IPS DF 6.9 (cell line): Measurements from ENCODE around the gene DNAI7.
A peak's percentile ranks its signal among the peaks of the same experiment; 100 is the strongest.

ENCODE experiments used
- DNase-seq: peaks from one replicate; pipeline ENCODE4 v3.0.0-alpha.2; 2013; ENCODE audit warnings: low read depth, low spot score
- H3K27ac ChIP-seq: one replicate; pipeline ENCODE4 v1.5.1; 2013; ENCODE audit warnings: low read length, control low read depth
- H3K27me3 ChIP-seq: 2 replicates; pipeline ENCODE4 v1.6.1; 2013; ENCODE audit warnings: mild to moderate bottlenecking, low read length; ENCODE audit not compliant: control insufficient read depth, insufficient read depth
- H3K36me3 ChIP-seq: 2 replicates; pipeline ENCODE4 v1.6.1; 2013; ENCODE audit warnings: low read length; ENCODE audit not compliant: control insufficient read depth, insufficient read depth
- H3K4me1 ChIP-seq: 2 replicates; pipeline ENCODE4 v1.6.1; 2013; ENCODE audit warnings: low read length; ENCODE audit not compliant: control insufficient read depth, insufficient read depth
- H3K4me3 ChIP-seq: 2 replicates; pipeline ENCODE4 v1.5.1; 2013; ENCODE audit warnings: mild to moderate bottlenecking, low read length
- H3K9me3 ChIP-seq: 2 replicates; pipeline ENCODE4 v1.6.1; 2013; ENCODE audit warnings: low read length, inconsistent platforms; ENCODE audit not compliant: control insufficient read depth, insufficient read depth
- WGBS: extraction: QIAGEN DNeasy Blood & Tissue Kit; methylation state at CpG from one replicate; pipeline ENCODE4 v1.1.7; 2013; ENCODE audit warnings: mixed read lengths, missing lambda C conversion rate; ENCODE audit not compliant: insufficient read length, insufficient coverage; 5-methylcytosine and 5-hydroxymethylcytosine counted together

DNAI7 gene, protein sequence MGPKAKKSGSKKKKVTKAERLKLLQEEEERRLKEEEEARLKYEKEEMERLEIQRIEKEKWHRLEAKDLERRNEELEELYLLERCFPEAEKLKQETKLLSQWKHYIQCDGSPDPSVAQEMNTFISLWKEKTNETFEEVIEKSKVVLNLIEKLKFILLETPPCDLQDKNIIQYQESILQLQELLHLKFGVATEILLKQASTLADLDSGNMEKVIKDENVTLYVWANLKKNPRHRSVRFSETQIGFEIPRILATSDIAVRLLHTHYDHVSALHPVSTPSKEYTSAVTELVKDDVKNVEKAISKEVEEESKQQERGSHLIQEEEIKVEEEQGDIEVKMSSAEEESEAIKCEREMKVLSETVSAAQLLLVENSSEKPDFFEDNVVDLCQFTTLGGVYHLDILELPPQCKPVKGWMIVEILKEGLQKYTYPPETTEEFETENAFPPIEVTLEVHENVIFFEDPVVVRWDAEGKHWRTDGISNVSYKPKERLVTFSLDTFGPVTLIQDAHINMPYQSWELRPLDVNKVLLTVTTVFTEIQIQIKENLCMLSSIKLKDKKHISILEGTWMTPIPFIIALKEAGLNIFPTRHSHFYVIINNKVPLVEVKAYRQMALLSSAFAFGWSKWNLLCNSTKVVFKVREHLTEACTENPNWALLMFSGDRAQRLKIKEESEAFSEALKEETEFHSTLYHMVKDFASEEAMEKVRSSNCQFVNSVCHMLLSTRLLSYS

DNA sequence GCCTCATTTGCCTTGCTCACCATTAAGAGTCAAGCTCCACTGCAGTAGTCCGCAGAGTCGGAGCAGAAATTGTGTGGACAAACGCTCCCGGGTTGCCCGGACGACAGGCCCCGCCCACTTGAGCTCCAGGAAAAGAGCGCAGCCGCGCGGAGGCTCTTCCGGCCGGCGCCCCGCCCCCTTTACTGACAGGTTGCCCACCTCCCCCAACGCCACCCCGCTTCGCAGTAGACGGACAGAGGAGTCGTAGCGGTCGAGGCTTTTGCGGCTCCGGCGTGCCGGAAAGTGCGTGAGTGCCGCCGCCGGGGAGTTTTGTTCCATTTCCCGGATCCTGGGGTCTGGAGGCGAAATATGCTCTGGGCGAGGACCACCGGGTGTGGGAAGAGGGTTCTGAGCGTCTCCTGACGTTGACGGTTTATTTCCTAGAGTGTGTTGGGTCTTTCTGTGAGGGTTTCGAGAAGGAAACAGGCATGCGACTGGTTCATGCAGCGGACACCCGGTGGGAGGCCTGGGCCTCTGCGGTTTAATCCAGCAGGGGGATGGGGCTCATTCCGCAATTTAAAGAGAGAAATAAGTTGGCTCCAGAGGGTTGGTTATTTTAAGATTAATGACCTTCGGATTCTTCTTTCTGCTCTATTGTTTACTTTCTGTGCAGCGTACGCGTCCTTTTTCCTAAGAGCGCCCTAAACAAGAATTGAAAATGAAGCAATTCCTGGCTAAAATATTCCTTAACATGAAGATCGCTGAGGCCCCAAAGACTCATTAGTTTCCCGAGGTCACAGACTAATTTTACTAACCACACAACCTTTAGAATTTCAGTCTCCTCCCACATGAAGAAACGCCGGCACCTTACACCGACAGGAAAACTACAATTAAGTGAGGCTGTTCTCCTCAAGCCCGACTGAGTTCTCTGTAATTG, at the start of gene DNAI7, which contains the start of gene ETFRF1:
DNAI7 (minus strand) TSS at position 105 of the 916 bp plus-strand sequence; CDS start at position 23, 82 bp downstream.
ETFRF1 (plus strand) TSS at position 182 of the 916 bp plus-strand sequence. CDS start 8,720 bp downstream, outside the sequence.
- H3K9me3 ChIP-seq: no peaks in the 10 kb centered on the region
- no peaks in the 10 kb centered on the region for H3K27me3 ChIP-seq
- peak within 1 kb of the TSS; percentile 69; the same call in 1 of the 2 replicates for H3K4me3 ChIP-seq
- peak; percentile 90 for DNase-seq
- H3K27ac ChIP-seq: no peak within 1 kb of the TSS
- no peaks in the 10 kb centered on the region for H3K4me1 ChIP-seq
- no CpG with 5 or more reads among the region's 54 CpGs for WGBS
- H3K36me3 ChIP-seq: no peaks in the 10 kb centered on the region

DNA sequence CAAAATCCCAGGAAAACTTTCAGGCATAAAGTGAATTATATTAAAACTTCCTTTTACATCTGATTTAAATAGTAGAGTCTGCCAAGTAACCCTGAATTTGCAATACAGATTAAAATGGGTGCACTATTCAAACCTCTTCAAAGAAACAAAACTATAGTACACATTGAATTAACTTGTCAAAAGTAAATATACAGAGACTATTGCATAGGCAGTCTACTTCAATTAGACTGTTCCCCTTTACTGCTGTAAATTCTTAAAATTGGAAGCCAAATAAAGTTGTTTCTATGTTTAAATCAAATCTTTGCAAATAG, 48.7 kb upstream of the DNAI7 start:
- no peak overlapping the region for H3K4me3 ChIP-seq
- H3K27me3 ChIP-seq: no peaks in the 10 kb centered on the region
- H3K4me1 ChIP-seq: no peaks in the 10 kb centered on the region
- no peaks in the 10 kb centered on the region for H3K9me3 ChIP-seq
- DNase-seq: no peak
- no peak overlapping the region for H3K27ac ChIP-seq
- H3K36me3 ChIP-seq: no peaks in the 10 kb centered on the region

DNA sequence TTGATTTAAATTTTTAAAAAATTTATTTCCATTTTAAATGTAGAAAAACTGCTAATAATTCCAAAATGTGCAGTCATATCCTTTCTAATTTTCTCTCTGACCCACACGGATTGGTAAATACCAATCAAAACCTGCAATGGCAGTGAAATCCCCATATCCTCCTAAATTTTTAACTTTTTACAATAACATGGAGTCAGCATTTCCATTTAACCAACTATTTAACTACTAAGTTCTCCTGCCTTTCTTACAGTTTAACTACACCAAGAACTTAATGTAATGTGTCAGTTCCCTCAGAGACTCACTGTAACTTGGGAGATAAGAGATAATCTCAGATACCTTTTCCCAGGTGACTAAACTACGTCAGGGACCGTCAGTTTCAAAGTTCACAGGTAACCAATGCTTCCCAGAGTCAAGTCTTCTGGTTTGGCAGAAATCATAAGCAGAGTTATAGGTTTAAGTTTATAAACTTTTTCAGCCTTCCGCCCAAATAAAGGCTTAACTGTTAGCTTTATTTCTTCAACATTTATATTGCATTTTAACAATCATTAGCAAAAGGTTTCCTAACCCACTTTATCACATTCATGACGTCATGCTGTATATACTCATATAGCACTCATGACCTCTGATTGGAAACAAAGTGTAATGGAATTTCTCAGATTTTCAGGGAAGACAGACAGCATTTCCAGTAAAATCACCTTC, 48.2 kb upstream of the DNAI7 start:
- no CpG with 5 or more reads among the region's 5 CpGs for WGBS
- DNase-seq: no peak
- H3K36me3 ChIP-seq: no peaks in the 10 kb centered on the region
- H3K27ac ChIP-seq: no peak overlapping the region
- no peaks in the 10 kb centered on the region for H3K27me3 ChIP-seq
- no peaks in the 10 kb centered on the region for H3K4me1 ChIP-seq
- no peak overlapping the region for H3K4me3 ChIP-seq
- H3K9me3 ChIP-seq: no peaks in the 10 kb centered on the region

DNA sequence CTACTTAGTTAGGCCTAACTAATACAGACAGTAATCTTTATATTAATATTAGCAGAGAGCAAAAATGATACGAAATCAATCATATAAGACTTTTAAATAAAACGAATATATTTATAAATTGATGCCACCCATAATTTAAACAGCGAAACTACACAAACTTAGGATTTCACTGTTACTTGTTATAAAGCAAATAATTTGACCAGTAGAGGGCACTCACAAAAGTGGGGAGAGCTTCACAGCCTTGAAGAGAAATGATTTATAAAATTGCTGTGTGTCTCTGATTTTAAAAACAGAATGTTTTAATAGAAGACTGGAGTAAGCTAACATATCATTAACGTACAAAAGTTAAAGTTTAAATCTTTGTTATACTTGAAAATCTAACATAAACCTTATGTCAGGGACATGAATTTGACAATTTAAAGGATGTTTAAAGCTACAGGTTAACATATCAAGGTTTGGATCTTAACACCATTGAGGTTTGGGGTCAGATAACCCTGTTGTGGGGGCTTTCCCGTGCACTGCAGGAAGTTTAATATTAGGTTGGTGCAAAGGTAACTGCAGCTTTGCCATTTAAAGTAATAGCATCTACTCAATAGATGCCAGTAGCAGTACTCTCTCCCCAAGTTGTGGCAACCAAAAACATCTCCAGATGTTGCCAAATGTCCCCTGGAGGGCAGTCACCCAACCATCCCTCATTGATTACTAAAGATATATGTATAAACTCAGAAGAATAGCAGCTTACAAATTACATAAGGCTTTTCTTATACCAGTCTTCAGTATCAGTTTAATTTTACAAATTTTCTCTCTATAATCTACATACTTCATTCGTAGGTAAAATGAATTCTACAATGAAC, 46.4 kb upstream of the DNAI7 start:
- H3K9me3 ChIP-seq: no peaks in the 10 kb centered on the region
- no peaks in the 10 kb centered on the region for H3K36me3 ChIP-seq
- no peak overlapping the region for H3K4me3 ChIP-seq
- 100% methylated on average over 1 of the region's 6 CpGs for WGBS
- no peaks in the 10 kb centered on the region for H3K4me1 ChIP-seq
- no peaks in the 10 kb centered on the region for H3K27me3 ChIP-seq
- H3K27ac ChIP-seq: no peak overlapping the region
- no peak for DNase-seq

DNA sequence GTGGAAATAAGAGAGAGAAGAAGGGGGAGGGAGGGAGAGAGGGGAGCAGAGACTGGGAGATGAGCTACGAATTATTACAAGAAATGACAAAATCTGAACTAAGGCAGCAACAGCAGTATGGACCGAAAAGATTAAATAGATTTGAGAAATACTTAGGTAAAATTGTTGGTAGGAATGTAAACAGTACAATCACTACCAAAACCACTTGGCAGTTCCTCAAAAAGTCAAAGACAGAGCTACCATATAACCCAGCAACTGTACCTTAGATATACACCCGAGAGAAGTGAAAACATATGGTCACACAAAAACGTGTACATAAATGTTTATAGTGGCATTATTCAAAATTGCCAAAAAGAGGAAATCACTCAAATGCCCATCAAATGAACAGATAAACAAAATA, 41.7 kb upstream of the DNAI7 start:
- H3K9me3 ChIP-seq: no peaks in the 10 kb centered on the region
- no peaks in the 10 kb centered on the region for H3K4me1 ChIP-seq
- WGBS: no CpG with 5 or more reads among the region's 4 CpGs
- H3K36me3 ChIP-seq: no peaks in the 10 kb centered on the region
- no peak overlapping the region for H3K27ac ChIP-seq
- no peaks in the 10 kb centered on the region for H3K27me3 ChIP-seq
- no peak for DNase-seq
- H3K4me3 ChIP-seq: no peak overlapping the region

DNA sequence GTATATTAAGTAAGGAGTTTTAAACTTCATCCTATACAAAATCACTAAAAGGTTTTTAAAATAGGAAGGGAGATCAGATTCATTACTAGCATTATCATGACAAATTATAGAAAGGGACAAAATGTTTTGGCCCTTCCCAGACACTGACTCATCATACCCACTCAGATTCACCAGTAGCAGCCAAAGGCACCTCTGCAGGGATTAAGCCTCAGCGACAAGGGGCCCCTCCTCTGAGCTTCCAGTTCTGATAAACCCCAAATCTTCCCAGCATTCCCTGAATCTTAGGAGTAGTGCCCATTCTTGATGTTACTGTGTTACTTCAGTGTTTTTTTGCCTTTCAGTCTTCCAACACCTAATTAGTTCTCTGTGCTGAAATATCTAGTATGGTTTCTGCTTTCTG, 41.2 kb upstream of the DNAI7 start:
- H3K4me3 ChIP-seq: no peak overlapping the region
- H3K27me3 ChIP-seq: no peaks in the 10 kb centered on the region
- H3K36me3 ChIP-seq: no peaks in the 10 kb centered on the region
- H3K4me1 ChIP-seq: no peaks in the 10 kb centered on the region
- no peak for DNase-seq
- H3K27ac ChIP-seq: no peak overlapping the region
- no CpG with 5 or more reads among the region's 1 CpG for whole genome bisulfite sequencing
- no peaks in the 10 kb centered on the region for H3K9me3 ChIP-seq

DNA sequence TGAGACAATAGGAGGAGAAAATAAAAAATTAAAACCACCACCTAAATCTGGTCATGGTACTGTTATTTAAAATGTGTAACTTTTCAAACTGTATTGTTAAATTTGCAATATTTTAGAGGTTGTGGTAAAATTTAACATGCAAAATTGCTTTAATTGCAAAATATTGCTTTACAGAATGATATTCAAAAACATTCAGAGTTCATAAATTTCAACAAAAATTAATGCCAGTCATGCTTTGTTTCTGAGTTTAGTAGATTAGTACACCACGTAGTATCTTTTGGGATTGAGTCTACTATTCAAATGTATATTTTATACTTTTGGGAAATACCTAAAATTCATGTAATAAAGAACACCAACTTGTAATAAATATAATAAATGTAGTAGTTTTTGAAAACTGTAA, 18.4 kb upstream of the DNAI7 start:
- Histone ChIP-seq H3K9me3 (no peaks in the 10 kb centered on the region), H3K4me3 (no peak overlapping the region), H3K27ac (no peak overlapping the region), H3K27me3 (no peaks in the 10 kb centered on the region), H3K4me1 (no peaks in the 10 kb centered on the region), H3K36me3 (no peaks in the 10 kb centered on the region; the same call in 1 of the 2 replicates)
- no peak for DNase-seq
- WGBS: no CpG with 5 or more reads among the region's 1 CpG

DNA sequence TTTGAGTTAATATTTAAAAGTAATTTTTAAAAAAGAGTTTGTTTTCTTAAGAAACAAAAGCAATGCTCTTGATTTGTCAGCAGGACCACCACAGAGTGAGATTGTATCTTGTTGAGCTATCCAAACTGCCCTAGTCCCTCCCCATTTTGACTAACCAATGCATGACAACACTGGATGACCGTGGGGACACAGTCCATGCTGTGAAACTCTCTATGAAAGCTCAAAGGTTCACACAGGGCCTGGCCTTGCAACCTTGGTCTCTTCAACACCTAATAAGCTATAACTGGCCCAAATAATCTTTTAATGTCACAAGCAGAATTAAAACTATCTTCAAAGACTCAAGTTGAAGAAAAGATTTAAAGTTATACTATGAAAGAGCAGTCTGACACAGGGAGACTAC, 13.6 kb upstream of the DNAI7 start:
- no peak for DNase-seq
- no peaks in the 10 kb centered on the region for H3K9me3 ChIP-seq
- H3K27ac ChIP-seq: no peak overlapping the region
- H3K4me1 ChIP-seq: no peaks in the 10 kb centered on the region
- no peaks in the 10 kb centered on the region; the same call in 1 of the 2 replicates for H3K36me3 ChIP-seq
- H3K4me3 ChIP-seq: no peak overlapping the region
- WGBS: no CpG with 5 or more reads among the region's 1 CpG
- no peaks in the 10 kb centered on the region for H3K27me3 ChIP-seq

DNA sequence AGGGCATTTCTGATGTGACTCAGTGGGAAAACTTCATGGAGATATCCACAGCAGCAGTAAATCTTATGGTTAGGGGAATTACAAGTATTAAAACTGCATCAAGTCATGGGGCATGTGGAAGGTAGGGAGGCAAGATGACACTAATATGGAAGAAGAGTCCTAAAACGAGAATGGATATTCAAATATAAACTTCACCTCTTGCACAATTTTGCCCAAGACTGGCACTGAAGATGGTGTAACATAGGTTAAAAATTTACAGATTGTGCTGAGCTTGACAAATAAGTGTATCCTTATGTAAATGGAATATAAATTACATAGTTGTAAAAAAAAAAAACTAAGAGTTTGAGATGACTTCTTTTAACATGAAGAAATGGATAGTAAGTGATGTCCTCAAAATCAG, 12.9 kb upstream of the DNAI7 start:
- no peak for DNase-seq
- WGBS: no CpG with 5 or more reads among the region's 1 CpG
- Histone ChIP-seq H3K27ac (no peak overlapping the region), H3K9me3 (no peaks in the 10 kb centered on the region), H3K36me3 (no peaks in the 10 kb centered on the region; the same call in 1 of the 2 replicates), H3K27me3 (no peaks in the 10 kb centered on the region), H3K4me3 (no peak overlapping the region), H3K4me1 (no peaks in the 10 kb centered on the region)
